Upper lobe of right lung (tissue), 1 donor: Measurements from ENCODE around the gene COL18A1. TPM values are rescaled to one million over a fixed set of nuclear protein-coding genes. Genes with fewer than 3 reads are reported as not detected.

Experiments used
- ATAC-seq: fragments of 200-7000 bp; cut with Tn5 transposase; one replicate; pipeline ENCODE4 v1.9.1; 2020; ENCODE audit warnings: mild to moderate bottlenecking, moderate library complexity
- DNase-seq: peaks from one replicate; pipeline ENCODE4 v3.0.0-alpha.2; 2020
- H3K27ac ChIP-seq: fragments of 200-600 bp; one replicate; pipeline ENCODE4 v1.8.0; 2022
- H3K27me3 ChIP-seq: fragments of 200-600 bp; one replicate; pipeline ENCODE4 v1.8.0; 2022; ENCODE audit warnings: mild to moderate bottlenecking
- H3K36me3 ChIP-seq: fragments of 200-600 bp; one replicate; pipeline ENCODE4 v1.8.0; 2022
- H3K4me1 ChIP-seq: fragments of 200-600 bp; one replicate; pipeline ENCODE4 v1.8.0; 2022
- H3K4me3 ChIP-seq: fragments of 200-600 bp; one replicate; pipeline ENCODE4 v1.8.0; 2022; ENCODE audit warnings: mild to moderate bottlenecking
- H3K9me3 ChIP-seq: fragments of 200-600 bp; one replicate; pipeline ENCODE4 v1.8.0; 2022
- intact Hi-C: fragments of 100-400 bp; cut with DNase I; formaldehyde crosslinking; loops from one replicate; pipeline ENCODE4 v1.11.0; 2022
- total RNA-seq: library from RNA; stranded (reverse); fragmentation: NEBNext Ultra II Directional; extraction: Animal tissue kit (Norgen Biotek cat#: 25700); gene quantifications from one replicate; pipeline ENCODE4 v1.2.1, GENCODE V29; 2021
- TF ChIP-seq, protein P1 (sequence below): fragments of 200-600 bp; IDR thresholded peaks from one replicate; pipeline ENCODE4 v1.8.0; 2022; ENCODE audit warnings: antibody characterized with exemption
- donor health status: DM: no; HTN: yes; CAD: no; lungs with severe emphysema.

The COL18A1 gene
- total RNA-seq, 1 donor from 2014 or later: 60.4 TPM

DNA sequence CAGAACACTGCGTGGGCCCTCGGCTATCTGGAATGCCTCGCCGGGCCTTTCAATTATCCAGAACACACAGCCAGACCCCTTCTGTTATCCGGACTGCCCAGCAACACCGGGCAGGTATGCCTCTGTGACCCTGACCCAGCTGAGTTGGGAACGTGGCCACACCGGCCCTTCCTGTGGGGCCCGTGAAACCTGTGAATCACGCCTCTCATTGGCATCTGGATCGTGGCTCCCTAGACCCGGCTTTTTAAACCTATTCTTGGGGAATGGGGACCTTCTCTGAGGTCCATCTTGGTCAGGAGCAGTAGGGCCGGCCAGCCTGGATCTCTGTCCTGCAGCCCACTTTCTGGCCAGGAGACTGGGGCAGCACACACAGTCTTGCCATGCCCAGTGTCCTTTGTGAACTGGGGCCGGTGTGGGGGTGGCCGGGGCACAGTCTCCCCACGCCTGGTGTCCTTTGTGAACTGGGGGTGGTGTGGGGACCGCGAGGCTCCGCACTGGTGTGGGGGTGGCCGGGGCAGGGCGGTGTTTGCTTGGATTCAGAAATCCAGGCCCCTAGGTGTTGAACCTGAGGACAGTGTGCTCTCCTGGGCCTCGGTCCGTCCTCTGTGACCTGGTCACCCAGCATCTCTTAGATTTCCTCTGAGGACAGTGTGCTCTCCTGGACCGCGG lies 11.1 kb downstream of the COL18A1 start:
- Histone ChIP-seq H3K27me3 (no peaks in the 10 kb centered on the region), H3K4me3 (no peak overlapping the region), H3K9me3 (no peaks in the 10 kb centered on the region), H3K4me1 (peaks cover 2% of the 10 kb centered on the region), H3K36me3 (no peaks in the 10 kb centered on the region), H3K27ac (no peak overlapping the region)
- ATAC-seq: no peak
- DNase-seq: no peak
- intact Hi-C loops: no loop called here
- TF ChIP-seq, protein P1, sequence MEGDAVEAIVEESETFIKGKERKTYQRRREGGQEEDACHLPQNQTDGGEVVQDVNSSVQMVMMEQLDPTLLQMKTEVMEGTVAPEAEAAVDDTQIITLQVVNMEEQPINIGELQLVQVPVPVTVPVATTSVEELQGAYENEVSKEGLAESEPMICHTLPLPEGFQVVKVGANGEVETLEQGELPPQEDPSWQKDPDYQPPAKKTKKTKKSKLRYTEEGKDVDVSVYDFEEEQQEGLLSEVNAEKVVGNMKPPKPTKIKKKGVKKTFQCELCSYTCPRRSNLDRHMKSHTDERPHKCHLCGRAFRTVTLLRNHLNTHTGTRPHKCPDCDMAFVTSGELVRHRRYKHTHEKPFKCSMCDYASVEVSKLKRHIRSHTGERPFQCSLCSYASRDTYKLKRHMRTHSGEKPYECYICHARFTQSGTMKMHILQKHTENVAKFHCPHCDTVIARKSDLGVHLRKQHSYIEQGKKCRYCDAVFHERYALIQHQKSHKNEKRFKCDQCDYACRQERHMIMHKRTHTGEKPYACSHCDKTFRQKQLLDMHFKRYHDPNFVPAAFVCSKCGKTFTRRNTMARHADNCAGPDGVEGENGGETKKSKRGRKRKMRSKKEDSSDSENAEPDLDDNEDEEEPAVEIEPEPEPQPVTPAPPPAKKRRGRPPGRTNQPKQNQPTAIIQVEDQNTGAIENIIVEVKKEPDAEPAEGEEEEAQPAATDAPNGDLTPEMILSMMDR: no peak

DNA sequence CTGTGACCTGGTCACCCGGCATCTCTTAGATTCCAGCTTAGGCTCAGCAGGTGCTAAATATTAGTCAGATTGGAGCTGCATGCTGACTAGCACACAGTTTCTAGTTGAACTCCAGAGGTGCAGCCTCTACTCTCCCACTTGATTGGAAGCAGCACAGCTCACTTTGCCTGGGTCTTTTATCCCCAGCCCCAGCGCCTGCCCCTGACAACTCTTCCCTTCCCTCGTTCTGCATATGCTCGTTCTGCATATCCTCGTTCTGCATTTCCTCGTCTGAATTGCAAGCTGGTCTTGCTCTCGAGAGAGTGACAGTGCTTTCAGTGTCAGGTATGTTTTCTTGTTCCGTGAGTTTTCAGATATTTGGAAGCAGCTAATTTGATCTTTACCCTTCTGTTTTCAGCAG lies 11.7 kb downstream of the COL18A1 start:
- ATAC-seq (no peak), DNase-seq (no peak)
- TF ChIP-seq, protein P1: no peak
- Histone ChIP-seq H3K4me1 (peaks cover 7% of the 10 kb centered on the region), H3K4me3 (no peak overlapping the region), H3K9me3 (no peaks in the 10 kb centered on the region), H3K36me3 (no peaks in the 10 kb centered on the region), H3K27me3 (no peaks in the 10 kb centered on the region), H3K27ac (no peak overlapping the region)
- intact Hi-C loops: no loop called here

DNA sequence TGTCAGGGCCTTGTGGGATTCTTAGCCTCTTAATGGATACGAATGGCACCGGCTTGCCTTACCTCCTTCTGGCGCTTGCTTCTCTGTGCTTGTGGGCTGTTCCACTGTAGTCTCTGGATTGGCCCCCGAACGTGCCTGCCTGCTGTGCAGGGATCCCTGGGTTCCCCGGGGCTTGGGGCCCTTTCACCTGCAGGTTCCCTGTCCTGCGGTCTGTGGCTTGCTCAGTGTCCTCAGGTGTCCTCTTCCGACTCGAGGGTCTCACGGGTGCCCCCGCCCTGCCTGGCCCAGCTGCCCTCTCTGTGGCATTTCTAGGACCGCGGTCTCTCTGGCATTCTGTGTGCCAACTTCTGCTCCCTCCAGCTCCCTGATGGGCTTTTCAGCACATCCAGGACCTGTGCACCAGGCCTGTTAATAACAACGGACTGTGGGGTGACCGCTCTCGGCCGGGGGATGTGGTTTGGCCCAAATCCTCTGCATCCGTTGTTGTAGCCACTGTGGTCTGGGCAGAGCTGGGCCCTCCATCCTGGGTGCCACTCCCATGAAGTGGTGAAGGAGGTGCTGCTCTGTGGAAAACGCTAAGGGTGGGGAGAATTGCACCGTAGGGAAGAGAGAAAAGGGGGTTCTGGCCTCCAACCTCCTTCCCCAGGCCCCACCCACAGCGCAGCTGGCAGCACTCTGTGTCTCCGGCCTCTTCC lies 12.4 kb downstream of the COL18A1 start:
- Histone ChIP-seq H3K4me3 (no peak overlapping the region), H3K27me3 (no peaks in the 10 kb centered on the region), H3K36me3 (no peaks in the 10 kb centered on the region), H3K4me1 (peaks cover 7% of the 10 kb centered on the region), H3K27ac (no peak overlapping the region), H3K9me3 (no peaks in the 10 kb centered on the region)
- intact Hi-C loops: no loop called here
- DNase-seq (no peak), ATAC-seq (no peak)
- TF ChIP-seq, protein P1: no peak

DNA sequence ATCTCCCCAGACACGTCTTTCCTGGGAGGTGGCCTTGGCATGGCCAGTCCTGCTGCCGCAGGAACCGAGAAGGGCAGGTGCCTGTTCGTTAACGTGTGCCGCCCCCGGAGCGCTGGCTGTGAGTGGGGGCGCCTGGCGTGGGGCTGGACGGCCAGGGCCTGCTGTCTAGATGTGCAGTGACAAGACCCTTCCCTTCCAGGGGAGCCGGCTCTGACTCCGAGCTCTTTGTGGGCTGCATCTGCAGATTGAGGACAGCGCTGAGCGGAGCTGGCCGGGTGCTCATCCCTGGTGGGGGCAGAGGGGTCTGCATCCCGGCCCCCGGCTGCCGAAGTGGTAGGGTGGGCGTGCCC lies 13.0 kb downstream of the COL18A1 start:
- H3K27me3 ChIP-seq: no peaks in the 10 kb centered on the region
- no peak overlapping the region for H3K4me3 ChIP-seq
- no peak overlapping the region for H3K27ac ChIP-seq
- no peaks in the 10 kb centered on the region for H3K36me3 ChIP-seq
- peaks cover 7% of the 10 kb centered on the region for H3K4me1 ChIP-seq
- TF ChIP-seq, protein P1: no peak
- intact Hi-C loops: no loop called here
- no peak for ATAC-seq
- no peaks in the 10 kb centered on the region for H3K9me3 ChIP-seq
- no peak for DNase-seq

DNA sequence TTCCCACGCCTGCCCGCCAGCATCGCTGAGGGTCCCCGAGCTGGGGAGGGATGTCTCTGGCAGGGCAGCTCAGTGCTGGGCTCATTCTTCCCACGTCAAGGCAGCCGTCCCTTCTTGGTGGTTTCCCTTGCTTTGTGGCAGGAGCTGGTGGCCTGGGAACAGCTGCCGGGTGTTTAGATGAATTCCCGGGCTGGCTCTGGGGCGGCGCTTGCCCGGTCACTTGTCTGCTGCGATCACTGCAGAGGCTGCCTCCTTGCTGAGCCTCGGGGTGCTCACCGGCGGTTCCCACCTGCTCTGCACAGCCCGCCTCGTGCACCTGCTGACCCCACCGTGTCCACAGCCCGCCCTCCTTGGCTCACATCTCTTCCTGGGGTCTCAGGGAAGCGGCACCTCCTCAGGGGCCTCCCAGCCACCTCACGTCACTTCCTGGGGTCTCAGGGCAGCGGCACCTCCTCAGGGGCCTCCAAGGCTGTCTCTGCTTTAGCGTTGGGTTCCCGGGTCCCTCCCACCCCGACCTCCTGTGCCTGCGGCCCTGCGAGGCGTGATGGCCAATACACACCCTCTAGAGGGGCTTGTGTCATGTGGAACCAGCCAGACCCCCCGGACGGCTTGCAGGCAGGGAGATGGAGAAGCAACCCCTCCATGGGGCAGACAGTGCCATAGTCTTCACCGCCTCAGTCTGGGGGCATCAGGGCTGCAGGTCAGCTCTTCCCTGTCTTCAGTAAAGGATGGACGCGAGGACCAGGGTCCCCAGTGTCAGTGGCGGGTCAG lies 13.5 kb downstream of the COL18A1 start:
- TF ChIP-seq, protein P1: no peak
- H3K4me1 ChIP-seq: peaks cover 7% of the 10 kb centered on the region
- intact Hi-C loops: no loop called here
- DNase-seq: no peak
- no peak overlapping the region for H3K27ac ChIP-seq
- no peak for ATAC-seq
- no peaks in the 10 kb centered on the region for H3K36me3 ChIP-seq
- no peak overlapping the region for H3K4me3 ChIP-seq
- H3K27me3 ChIP-seq: no peaks in the 10 kb centered on the region
- H3K9me3 ChIP-seq: no peaks in the 10 kb centered on the region
